ENCODE measurements around the gene NHLH2.

DNA sequence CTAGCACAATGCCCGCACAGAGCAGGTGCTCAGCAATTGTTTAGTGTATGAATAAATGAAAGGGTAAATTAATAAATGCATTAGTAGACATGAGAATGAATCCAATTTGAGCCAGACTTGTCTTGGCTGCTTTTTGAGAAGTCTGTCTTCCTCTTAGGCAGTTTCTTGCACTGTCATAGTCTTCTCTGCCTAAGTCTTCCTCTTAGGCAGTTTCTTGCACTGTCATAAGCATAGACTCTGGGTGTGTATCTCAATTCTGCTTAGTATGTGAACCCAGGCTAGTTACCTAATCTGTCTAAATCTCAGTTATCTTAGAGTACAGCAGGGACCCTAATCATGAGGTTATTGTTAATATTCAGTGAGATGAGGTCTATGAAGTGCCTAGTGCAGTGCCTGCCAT lies 27.2 kb downstream of the NHLH2 start:
- TF ChIP-seq, protein P1, sequence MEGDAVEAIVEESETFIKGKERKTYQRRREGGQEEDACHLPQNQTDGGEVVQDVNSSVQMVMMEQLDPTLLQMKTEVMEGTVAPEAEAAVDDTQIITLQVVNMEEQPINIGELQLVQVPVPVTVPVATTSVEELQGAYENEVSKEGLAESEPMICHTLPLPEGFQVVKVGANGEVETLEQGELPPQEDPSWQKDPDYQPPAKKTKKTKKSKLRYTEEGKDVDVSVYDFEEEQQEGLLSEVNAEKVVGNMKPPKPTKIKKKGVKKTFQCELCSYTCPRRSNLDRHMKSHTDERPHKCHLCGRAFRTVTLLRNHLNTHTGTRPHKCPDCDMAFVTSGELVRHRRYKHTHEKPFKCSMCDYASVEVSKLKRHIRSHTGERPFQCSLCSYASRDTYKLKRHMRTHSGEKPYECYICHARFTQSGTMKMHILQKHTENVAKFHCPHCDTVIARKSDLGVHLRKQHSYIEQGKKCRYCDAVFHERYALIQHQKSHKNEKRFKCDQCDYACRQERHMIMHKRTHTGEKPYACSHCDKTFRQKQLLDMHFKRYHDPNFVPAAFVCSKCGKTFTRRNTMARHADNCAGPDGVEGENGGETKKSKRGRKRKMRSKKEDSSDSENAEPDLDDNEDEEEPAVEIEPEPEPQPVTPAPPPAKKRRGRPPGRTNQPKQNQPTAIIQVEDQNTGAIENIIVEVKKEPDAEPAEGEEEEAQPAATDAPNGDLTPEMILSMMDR (IDR thresholded peaks at IDR 0.05), result no peak
- TF ChIP-seq, protein P2, sequence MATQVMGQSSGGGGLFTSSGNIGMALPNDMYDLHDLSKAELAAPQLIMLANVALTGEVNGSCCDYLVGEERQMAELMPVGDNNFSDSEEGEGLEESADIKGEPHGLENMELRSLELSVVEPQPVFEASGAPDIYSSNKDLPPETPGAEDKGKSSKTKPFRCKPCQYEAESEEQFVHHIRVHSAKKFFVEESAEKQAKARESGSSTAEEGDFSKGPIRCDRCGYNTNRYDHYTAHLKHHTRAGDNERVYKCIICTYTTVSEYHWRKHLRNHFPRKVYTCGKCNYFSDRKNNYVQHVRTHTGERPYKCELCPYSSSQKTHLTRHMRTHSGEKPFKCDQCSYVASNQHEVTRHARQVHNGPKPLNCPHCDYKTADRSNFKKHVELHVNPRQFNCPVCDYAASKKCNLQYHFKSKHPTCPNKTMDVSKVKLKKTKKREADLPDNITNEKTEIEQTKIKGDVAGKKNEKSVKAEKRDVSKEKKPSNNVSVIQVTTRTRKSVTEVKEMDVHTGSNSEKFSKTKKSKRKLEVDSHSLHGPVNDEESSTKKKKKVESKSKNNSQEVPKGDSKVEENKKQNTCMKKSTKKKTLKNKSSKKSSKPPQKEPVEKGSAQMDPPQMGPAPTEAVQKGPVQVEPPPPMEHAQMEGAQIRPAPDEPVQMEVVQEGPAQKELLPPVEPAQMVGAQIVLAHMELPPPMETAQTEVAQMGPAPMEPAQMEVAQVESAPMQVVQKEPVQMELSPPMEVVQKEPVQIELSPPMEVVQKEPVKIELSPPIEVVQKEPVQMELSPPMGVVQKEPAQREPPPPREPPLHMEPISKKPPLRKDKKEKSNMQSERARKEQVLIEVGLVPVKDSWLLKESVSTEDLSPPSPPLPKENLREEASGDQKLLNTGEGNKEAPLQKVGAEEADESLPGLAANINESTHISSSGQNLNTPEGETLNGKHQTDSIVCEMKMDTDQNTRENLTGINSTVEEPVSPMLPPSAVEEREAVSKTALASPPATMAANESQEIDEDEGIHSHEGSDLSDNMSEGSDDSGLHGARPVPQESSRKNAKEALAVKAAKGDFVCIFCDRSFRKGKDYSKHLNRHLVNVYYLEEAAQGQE (IDR thresholded peaks at IDR 0.05), result no peak
- TF ChIP-seq ESRRA (IDR thresholded peaks at IDR 0.05; ENCODE audit: borderline replicate concordance, low read length), result no peak
- no peak for TF ChIP-seq ELK1 (IDR thresholded peaks at IDR 0.05; ENCODE audit: low read depth, low read length)
- TF ChIP-seq JUN (IDR thresholded peaks at IDR 0.05), result no peak

Measured in A549 (cell line).